Mucosa of descending colon (tissue), 3 donors: ENCODE measurements around the gene CNTNAP2. TPM values are rescaled to one million over a fixed set of nuclear protein-coding genes. Genes with fewer than 3 reads are reported as not detected.
"Not testable (repeated sequence)": the region's sequence is repeated elsewhere in the genome, so short reads cannot be mapped to it uniquely, and the experiment has no call there.

Experiments used
- ATAC-seq: fragments of 200-7000 bp; cut with Tn5 transposase; one replicate; pipeline ENCODE4 v1.9.1; 2020; ENCODE audit warnings: mild to moderate bottlenecking, moderate library complexity
- DNase-seq, 3 donors: peaks; one replicate each; pipeline ENCODE4 v3.0.0-alpha.2; 2020
- H3K36me3 ChIP-seq: fragments of 200-600 bp; one replicate; pipeline ENCODE4 v1.8.0; 2021; ENCODE audit warnings: low read depth, mild to moderate bottlenecking
- H3K4me1 ChIP-seq: fragments of 200-600 bp; one replicate; pipeline ENCODE4 v1.8.0; 2021; ENCODE audit warnings: low read depth, mild to moderate bottlenecking
- H3K4me3 ChIP-seq: fragments of 200-600 bp; one replicate; pipeline ENCODE4 v1.8.0; 2021; ENCODE audit warnings: mild to moderate bottlenecking
- H3K9me3 ChIP-seq: fragments of 200-600 bp; one replicate; pipeline ENCODE4 v1.8.0; 2021; ENCODE audit warnings: mild to moderate bottlenecking
- intact Hi-C, 2 donors: fragments of 100-400 bp; cut with DNase I in 1 of 2; cut with micrococcal nuclease in 1 of 2; formaldehyde crosslinking; loops; one replicate each; pipeline versions ENCODE4 v1.11.0 to v1.11.1; 2022; cut with DNase I, micrococcal nuclease
- total RNA-seq, 3 donors: library from RNA; stranded (reverse); fragmentation: NEBNext Ultra II Directional in 2 of 3; extraction: Animal tissue kit (Norgen Biotek cat#: 25700) in 2 of 3; gene quantifications; one replicate each; pipeline versions ENCODE4 v1.2.1 to v1.2.4, GENCODE V29; 2021 to 2023
- TF ChIP-seq, protein P1 (sequence below): fragments of 200-600 bp; IDR thresholded peaks from one replicate; pipeline ENCODE4 v1.8.0; 2022; ENCODE audit warnings: antibody characterized with exemption, mild to moderate bottlenecking
- donor health status: DM: no; HTN: no; CAD: no; lungs with moderate emphysema.
- donor health status: DM: no; HTN: no; CAD: no.
- donor health status: DM: no; HTN: yes; CAD: no.

Gene CNTNAP2
- total RNA-seq, 3 donors from 2014 or later, result 3.1 to 5.9 (median 4.2) TPM

- no peak for DNase-seq
- no peaks in the 10 kb centered on the region for H3K4me1 ChIP-seq
- TF ChIP-seq, protein P1, sequence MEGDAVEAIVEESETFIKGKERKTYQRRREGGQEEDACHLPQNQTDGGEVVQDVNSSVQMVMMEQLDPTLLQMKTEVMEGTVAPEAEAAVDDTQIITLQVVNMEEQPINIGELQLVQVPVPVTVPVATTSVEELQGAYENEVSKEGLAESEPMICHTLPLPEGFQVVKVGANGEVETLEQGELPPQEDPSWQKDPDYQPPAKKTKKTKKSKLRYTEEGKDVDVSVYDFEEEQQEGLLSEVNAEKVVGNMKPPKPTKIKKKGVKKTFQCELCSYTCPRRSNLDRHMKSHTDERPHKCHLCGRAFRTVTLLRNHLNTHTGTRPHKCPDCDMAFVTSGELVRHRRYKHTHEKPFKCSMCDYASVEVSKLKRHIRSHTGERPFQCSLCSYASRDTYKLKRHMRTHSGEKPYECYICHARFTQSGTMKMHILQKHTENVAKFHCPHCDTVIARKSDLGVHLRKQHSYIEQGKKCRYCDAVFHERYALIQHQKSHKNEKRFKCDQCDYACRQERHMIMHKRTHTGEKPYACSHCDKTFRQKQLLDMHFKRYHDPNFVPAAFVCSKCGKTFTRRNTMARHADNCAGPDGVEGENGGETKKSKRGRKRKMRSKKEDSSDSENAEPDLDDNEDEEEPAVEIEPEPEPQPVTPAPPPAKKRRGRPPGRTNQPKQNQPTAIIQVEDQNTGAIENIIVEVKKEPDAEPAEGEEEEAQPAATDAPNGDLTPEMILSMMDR, result no peak
- no peaks in the 10 kb centered on the region for H3K36me3 ChIP-seq
- H3K9me3 ChIP-seq, result no peaks in the 10 kb centered on the region
- no peak overlapping the region for H3K4me3 ChIP-seq
- intact Hi-C loops, result no loop called here
- ATAC-seq, result no peak
Observed at GRCh38 chr7:147595042-147595441, 1478.4 kb downstream of the CNTNAP2 start.

DNA sequence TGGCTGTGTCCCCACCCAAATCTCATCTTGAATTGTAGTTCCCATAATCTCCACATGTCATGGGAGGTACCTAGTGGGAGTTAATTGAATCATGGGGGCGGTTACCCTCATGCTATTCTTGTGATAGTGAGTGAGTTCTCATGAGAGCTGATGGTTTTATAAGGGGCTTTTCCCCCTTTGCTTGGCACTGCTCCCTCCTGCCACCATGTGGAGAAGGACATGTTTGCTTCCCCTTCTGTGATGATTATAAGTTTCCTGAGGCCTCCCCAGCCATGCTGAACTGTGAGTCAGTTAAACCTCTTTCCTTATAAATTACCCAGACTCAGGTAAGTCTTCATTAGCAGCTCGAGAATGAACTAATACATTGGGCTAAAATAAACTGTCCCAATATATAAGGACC, 1482.1 kb downstream of the CNTNAP2 start:
- intact Hi-C loops, DNase-seq: not testable (repeated sequence)

GRCh38 chr7:147605323-147605722, 1488.7 kb downstream of the CNTNAP2 start:
- no peaks in the 10 kb centered on the region for H3K9me3 ChIP-seq
- H3K36me3 ChIP-seq, result no peaks in the 10 kb centered on the region
- H3K4me1 ChIP-seq, result no peaks in the 10 kb centered on the region
- TF ChIP-seq, protein P1, result no peak
- ATAC-seq (peak; percentile 56), DNase-seq (no peak)
- intact Hi-C loops, result no loop called here
- H3K4me3 ChIP-seq, result no peak overlapping the region

More for the DNA sequence above, 1482.1 kb downstream of the CNTNAP2 start:
- H3K9me3 ChIP-seq, H3K36me3 ChIP-seq, H3K4me1 ChIP-seq, H3K4me3 ChIP-seq, ATAC-seq: not testable (repeated sequence)

GRCh38 chr7:147607157-147607800, 1490.7 kb downstream of the CNTNAP2 start:
- H3K4me3 ChIP-seq, result no peak overlapping the region
- H3K4me1 ChIP-seq, result no peaks in the 10 kb centered on the region
- no peak for DNase-seq
- H3K9me3 ChIP-seq, result no peaks in the 10 kb centered on the region
- TF ChIP-seq, protein P1, result no peak
- no peaks in the 10 kb centered on the region for H3K36me3 ChIP-seq
- intact Hi-C loops, result no loop called here
- no peak for ATAC-seq

- H3K4me3 ChIP-seq, result no peak overlapping the region
- ATAC-seq, result no peak
- no peaks in the 10 kb centered on the region for H3K4me1 ChIP-seq
- TF ChIP-seq, protein P1, result no peak
- H3K9me3 ChIP-seq, result no peaks in the 10 kb centered on the region
- H3K36me3 ChIP-seq, result no peaks in the 10 kb centered on the region
- no peak for DNase-seq
- intact Hi-C loops, result no loop called here
Observed at GRCh38 chr7:147611431-147611830, 1494.8 kb downstream of the CNTNAP2 start.

DNA sequence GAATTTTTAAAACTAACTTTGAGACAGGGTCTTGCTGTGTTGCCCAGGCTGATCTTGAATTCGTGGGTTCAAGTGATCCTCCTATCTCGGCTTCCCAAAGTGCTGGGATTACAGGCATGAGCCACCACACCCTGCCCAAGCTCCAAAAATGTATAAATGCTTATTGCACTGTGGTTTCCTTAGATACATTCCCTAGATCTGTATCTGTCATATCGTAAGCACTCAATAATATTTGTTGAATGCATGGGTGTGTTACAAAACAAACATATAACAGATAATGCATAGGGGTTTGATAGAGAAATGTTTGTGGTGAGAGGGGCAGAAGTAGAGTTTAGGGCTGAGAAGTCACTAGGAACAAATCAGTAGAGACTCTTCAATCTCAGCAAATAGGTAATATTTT, 1518.7 kb downstream of the CNTNAP2 start:
- H3K36me3 ChIP-seq, result no peaks in the 10 kb centered on the region
- intact Hi-C loops, result no loop called here
- no peak overlapping the region for H3K4me3 ChIP-seq
- no peaks in the 10 kb centered on the region for H3K4me1 ChIP-seq
- H3K9me3 ChIP-seq, result no peaks in the 10 kb centered on the region
- DNase-seq, result no peak
- ATAC-seq, result no peak
- TF ChIP-seq, protein P1, result no peak
